HG03196 (cell line): ENCODE measurements around the gene PRDX5.
A peak's percentile ranks its signal among the peaks of the same experiment; 100 is the strongest.
"Not testable (repeated sequence)": the region's sequence is repeated elsewhere in the genome, so short reads cannot be mapped to it uniquely, and the experiment has no call there.

Source experiments
- ATAC-seq: cut with Tn5 transposase; IDR thresholded peaks from one replicate; pipeline ENCODE4 v1.9.1; 2021; ENCODE audit not compliant: unreplicated experiment

PRDX5 gene

DNA sequence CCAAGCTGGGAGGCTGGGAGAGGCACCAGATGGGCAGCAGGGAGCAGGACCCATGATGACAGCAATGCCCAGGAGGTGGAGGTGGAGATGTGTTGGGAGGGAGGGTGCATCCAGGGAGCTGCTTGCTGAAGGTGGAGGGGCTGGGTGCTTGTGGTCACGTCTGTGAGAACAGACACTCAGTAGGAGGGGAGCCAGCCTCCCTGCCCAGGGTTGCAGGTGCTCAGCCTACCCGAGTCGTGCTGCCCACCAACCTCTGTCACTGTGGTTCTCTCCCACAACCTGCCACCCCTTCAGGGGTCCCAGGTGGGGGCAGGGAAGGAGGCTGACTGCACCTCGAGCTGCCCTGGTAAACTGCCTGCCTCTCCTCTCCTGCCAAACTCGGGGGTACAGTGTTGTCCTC, 5.5 kb downstream of the PRDX5 start:
- ATAC-seq = no peak

DNA sequence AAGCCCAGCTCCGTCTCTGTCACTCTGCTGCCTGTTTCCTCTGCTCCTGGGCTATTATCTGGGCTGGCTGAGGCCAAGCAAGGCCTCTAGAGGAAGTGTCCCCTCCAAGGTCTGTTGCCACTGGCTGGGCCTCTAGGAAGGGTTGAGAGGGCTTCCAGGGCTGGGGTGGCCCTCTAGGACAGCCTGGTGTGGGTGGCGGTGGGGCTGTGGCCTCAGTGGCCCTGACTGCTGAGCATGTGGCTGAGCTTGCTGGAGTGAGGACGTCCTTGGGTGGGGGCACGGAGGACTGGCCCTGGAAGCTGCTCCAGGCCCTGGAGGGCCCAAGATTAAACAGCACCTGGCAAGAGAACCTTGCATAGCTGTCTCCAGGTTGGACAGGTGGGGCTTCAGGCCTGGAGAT, 6.1 kb downstream of the PRDX5 start:
- ATAC-seq = not testable (repeated sequence)

DNA sequence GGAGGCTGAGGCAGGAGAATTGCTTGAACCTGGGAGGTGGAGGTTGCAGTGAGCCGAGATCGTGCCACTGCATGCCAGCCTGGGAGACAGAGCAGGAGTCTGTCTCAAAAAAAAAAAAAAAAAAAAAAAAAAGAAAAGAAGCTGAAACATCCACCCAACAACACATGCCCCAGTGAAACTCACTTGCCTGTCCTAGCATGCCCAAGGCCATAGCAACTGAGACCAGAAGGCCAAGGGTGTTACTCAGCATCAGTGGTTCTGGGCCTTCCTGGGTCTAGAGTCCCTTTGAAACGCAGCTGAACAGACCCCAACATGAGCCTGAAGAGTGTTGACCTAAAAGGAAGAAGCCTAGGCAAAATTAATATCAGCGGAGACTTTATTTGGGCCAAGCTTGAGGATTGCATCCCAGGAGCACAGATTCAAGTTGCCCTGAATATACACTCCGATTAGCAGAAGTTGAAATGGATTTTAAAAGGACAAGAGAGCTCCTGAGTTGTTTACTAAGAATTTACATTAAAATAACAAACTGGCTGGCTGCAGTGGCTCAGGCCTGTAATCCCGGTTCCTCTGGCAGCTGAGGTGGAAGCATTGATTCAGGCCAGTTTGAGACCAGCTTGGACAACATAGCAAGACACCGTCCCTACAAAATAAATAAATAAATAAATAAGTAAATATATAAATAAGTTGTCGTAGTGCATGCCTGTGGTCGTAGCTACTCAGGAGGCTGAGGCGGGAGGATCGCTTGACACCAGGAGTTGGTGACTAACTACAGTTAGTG, 7.0 kb downstream of the PRDX5 start:
- ATAC-seq = no peak

DNA sequence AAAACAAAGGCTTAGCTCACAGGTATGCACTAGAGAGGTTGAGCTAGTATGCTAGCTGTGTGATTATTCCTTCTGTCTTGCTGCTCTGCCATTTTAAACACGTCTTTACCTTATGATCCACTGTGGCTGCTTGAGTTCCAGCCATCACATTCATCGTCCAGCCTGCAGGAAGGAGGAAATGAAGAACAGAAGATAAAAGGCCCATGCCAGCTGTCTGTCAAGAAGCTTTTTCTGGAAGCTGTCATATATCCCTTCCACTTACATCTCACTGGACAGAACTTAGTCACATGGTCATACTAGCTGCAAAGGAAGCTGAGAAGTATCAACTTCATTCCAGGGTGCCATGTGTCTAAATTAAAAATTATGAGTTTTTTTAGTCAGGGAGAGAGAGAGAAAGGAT, 9.5 kb downstream of the PRDX5 start:
- ATAC-seq = no peak

GRCh38 chr11:64327993-64328392, 10.1 kb downstream of the PRDX5 start:
- no peak for ATAC-seq

DNA sequence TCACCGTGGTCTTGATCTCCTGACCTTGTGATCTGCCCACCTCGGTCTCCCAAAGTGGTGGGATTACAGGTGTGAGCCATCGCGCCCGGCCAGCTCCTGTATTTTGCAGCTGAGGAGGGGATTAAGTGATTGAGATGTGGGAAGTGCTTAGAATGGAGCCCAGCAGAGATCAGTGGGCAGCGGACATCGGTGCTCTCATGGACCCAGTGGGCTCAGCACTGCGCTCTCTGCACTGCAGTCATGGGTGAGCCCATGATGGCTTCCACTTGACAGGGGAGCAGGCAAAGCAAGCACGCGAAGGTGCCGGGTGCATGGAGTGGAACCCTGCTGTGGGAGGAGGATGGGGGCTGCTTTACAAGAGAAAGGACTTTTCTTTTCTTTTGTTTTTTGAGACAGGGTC, 13.0 kb downstream of the PRDX5 start:
- ATAC-seq = no peak

DNA sequence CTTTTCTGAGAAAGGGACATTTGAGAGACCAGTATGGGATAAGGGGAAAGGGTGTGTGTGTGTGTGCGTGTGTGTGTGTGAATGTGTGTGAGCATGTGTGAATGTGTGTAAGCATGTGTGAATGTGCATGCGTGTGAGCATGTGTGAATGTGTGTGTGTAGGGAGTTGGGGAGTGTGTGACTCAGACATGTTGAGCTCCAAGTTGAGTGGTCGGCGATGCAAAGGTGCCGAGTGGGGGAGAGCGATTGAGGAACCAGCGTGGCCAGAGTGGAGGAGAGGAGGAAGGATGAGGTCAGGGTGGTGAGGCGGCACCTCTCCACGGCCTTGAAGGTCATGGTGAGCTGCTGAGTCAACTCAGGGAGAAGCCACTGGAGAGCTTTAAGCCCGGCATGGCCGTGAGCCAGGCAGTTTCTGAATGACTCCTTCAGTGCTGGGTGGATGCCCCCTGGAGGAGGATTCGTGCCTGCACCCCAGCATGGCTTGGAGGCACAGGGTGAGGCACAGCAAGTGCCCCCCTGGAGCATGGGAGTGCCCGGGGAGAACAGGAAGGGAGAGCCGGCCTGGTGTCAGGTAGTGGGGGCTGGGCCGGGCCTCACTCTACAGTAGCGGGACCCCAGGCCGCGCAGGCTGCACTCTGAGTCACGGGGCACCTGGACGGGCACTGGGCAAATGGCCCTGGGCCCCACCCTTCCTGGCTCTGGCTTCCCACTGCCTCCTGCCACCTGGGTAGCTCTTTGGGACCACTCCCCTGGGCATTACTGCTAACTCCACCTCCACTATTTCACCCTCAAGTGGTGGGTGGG, 13.8 kb downstream of the PRDX5 start:
- peak; percentile 48 for ATAC-seq

GRCh38 chr11:64333556-64333955, 15.6 kb downstream of the PRDX5 start:
- ATAC-seq = no peak

- peak; percentile 73 for ATAC-seq
Measured at GRCh38 chr11:64334764-64335735, 17.1 kb downstream of the PRDX5 start.

- ATAC-seq = no peak
Measured at GRCh38 chr11:64337538-64338249, 19.8 kb downstream of the PRDX5 start.

DNA sequence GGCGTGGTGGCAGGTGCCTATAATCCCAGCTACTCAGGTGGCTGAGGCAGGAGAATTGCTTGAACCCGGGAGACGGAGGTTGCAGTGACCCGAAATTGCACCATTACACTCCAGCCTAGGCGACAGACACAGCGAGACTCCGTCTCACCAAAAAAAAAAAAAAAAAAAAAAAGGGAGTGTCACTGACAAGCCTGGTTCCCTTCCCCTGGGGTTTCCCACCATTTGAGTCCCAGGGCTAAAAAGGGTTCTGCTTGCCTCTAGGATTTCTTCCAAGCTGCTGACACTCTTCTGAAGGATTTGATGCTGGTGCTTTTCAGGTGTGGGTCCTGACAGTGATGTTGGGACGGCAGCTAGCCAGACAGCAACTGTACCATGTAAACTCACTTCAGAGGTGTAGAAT, 20.8 kb downstream of the PRDX5 start:
- no peak for ATAC-seq

GRCh38 chr11:64339286-64339685, 21.4 kb downstream of the PRDX5 start:
- ATAC-seq = no peak

- ATAC-seq = peak; percentile 52
Measured at GRCh38 chr11:64339754-64340408, 22.0 kb downstream of the PRDX5 start, which contains the start of gene CCDC88B. CCDC88B (plus strand) TSS chr11:64340204; CDS start chr11:64340267, 63 bp downstream.

DNA sequence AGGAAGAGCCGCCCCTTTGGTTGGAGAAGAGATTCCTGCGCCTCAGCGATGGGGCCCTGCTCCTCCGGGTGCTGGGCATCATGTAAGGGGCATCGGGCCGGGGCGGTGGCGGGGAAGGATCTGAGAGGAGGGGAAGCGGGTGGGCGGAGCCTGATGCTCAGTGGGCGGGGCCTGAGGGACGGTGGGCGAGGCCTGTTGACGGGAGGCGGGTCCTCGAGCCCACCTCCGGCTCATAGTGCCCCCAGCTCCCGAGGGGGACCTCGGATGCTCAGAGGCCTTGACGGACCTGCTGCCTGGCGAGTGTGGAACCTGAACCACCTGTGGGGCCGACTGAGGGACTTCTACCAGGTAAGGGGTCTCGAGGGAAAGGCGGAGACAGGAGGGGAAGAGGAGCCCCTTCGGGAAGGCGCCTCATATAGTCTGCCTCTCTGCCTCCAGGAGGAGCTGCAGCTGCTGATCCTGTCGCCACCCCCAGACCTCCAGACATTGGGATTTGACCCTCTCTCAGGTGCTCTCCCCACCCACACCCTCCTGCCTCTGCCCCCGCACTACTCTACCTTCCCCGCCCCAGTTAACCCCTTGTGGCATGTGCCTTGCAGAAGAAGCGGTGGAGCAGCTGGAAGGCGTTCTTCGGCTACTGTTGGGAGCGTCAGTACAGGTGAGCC, 22.9 kb downstream of the PRDX5 start:
- ATAC-seq = peak; percentile 38

GRCh38 chr11:64341429-64341828, 23.5 kb downstream of the PRDX5 start:
- no peak for ATAC-seq

GRCh38 chr11:64341851-64342791, 24.2 kb downstream of the PRDX5 start:
- ATAC-seq = no peak

- no peak for ATAC-seq
Measured at GRCh38 chr11:64342869-64343745, 25.2 kb downstream of the PRDX5 start.
